ENCODE measurements around the gene IDS. TPM values are rescaled to one million over a fixed set of nuclear protein-coding genes. Genes with fewer than 3 reads are reported as not detected.
"Not testable (repeated sequence)": the region's sequence is repeated elsewhere in the genome, so short reads cannot be mapped to it uniquely, and the experiment has no call there.

The IDS gene
- total and polyA plus RNA-seq, 8 donors = 30.1 to 120 (median 37.7) TPM

GRCh38 chrX:149494844-149495565 lies 10.1 kb downstream of the IDS start:
- Histone ChIP-seq H3K36me3 (peaks cover 0 to 98% of the 10 kb centered on the region in 2 donors), H3K9me3 (no peaks in the 10 kb centered on the region), H3K27ac (peak overlapping the region; percentile 5 to 17), H3K4me1 (no peaks in the 10 kb centered on the region), H3K4me3 (no peak overlapping the region), H3K27me3 (no peaks in the 10 kb centered on the region)
- DNase-seq (no peak), ATAC-seq (peak; percentile 74)
- intact Hi-C loops (cut with DNase I) = no loop called here
- TF ChIP-seq CTCF (IDR thresholded peaks at IDR 0.05) = no peak

- peaks cover 0 to 100% of the 10 kb centered on the region in 2 donors for H3K36me3 ChIP-seq
- H3K27me3 ChIP-seq = no peaks in the 10 kb centered on the region
- H3K4me1 ChIP-seq = no peaks in the 10 kb centered on the region
- H3K27ac ChIP-seq = peak overlapping the region in 1 of 2 donors; percentile 17
- ATAC-seq (peak; percentile 66), DNase-seq (peak in 2 of 4 donors; percentile 47 to 61)
- intact Hi-C loops (cut with DNase I) = no loop called here
- no peak for TF ChIP-seq CTCF (IDR thresholded peaks at IDR 0.05)
- no peaks in the 10 kb centered on the region for H3K9me3 ChIP-seq
- H3K4me3 ChIP-seq = no peak overlapping the region
Measured at GRCh38 chrX:149493567-149494562, 11.2 kb downstream of the IDS start.

- intact Hi-C loops (cut with DNase I) = no loop called here
- Histone ChIP-seq H3K4me3 (no peak overlapping the region), H3K9me3 (no peaks in the 10 kb centered on the region), H3K4me1 (no peaks in the 10 kb centered on the region), H3K27ac (no peak overlapping the region), H3K27me3 (no peaks in the 10 kb centered on the region), H3K36me3 (peaks cover 0 to 89% of the 10 kb centered on the region in 2 donors)
- DNase-seq (no peak), ATAC-seq (no peak)
- TF ChIP-seq CTCF (IDR thresholded peaks at IDR 0.05) = no peak
Measured at GRCh38 chrX:149491812-149492211, 13.3 kb downstream of the IDS start.

- no peak for TF ChIP-seq CTCF (IDR thresholded peaks at IDR 0.05)
- peaks cover 0 to 89% of the 10 kb centered on the region in 2 donors for H3K36me3 ChIP-seq
Measured at GRCh38 chrX:149490100-149490499, 15.0 kb downstream of the IDS start.

GRCh38 chrX:149488411-149489052 lies 16.6 kb downstream of the IDS start:
- DNase-seq; H3K4me1 ChIP-seq; H3K27me3 ChIP-seq; H3K4me3 ChIP-seq; H3K27ac ChIP-seq; H3K9me3 ChIP-seq; intact Hi-C loops (cut with DNase I); ATAC-seq: not testable (repeated sequence)
- peaks cover 0 to 85% of the 10 kb centered on the region in 2 donors for H3K36me3 ChIP-seq

More at GRCh38 chrX:149490100-149490499, 15.0 kb downstream of the IDS start:
- intact Hi-C loops (cut with DNase I) = no loop called here
- H3K27me3 ChIP-seq = no peaks in the 10 kb centered on the region
- H3K4me3 ChIP-seq = no peak overlapping the region
- no peaks in the 10 kb centered on the region for H3K9me3 ChIP-seq
- ATAC-seq (no peak), DNase-seq (no peak)
- no peaks in the 10 kb centered on the region for H3K4me1 ChIP-seq
- H3K27ac ChIP-seq = no peak overlapping the region

GRCh38 chrX:149488008-149488407 lies 17.1 kb downstream of the IDS start:
- H3K4me1 ChIP-seq; intact Hi-C loops (cut with DNase I): not testable (repeated sequence)
- H3K36me3 ChIP-seq = peaks cover 0 to 83% of the 10 kb centered on the region in 2 donors

More at GRCh38 chrX:149488008-149488407, 17.1 kb downstream of the IDS start:
- H3K27ac ChIP-seq, H3K9me3 ChIP-seq, H3K4me3 ChIP-seq, H3K27me3 ChIP-seq, ATAC-seq, DNase-seq: not testable (repeated sequence)

All from left lung (tissue), 10 donors.